ENCODE measurements around the gene WDR82.

GRCh38 chr3:52291508-52292181 is 13.2 kb upstream of the WDR82 start:
- TF ChIP-seq, protein P1, sequence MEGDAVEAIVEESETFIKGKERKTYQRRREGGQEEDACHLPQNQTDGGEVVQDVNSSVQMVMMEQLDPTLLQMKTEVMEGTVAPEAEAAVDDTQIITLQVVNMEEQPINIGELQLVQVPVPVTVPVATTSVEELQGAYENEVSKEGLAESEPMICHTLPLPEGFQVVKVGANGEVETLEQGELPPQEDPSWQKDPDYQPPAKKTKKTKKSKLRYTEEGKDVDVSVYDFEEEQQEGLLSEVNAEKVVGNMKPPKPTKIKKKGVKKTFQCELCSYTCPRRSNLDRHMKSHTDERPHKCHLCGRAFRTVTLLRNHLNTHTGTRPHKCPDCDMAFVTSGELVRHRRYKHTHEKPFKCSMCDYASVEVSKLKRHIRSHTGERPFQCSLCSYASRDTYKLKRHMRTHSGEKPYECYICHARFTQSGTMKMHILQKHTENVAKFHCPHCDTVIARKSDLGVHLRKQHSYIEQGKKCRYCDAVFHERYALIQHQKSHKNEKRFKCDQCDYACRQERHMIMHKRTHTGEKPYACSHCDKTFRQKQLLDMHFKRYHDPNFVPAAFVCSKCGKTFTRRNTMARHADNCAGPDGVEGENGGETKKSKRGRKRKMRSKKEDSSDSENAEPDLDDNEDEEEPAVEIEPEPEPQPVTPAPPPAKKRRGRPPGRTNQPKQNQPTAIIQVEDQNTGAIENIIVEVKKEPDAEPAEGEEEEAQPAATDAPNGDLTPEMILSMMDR (IDR thresholded peaks at IDR 0.05) = peak; percentile 12 to 59 (median 48)
- TF ChIP-seq POLR2A (IDR thresholded peaks at IDR 0.05) = no peak

All from adrenal gland (tissue), 5 donors.